ENCODE data around the gene AHNAK2. TPM values are rescaled to one million over a fixed set of nuclear protein-coding genes. Genes with fewer than 3 reads are reported as not detected.

The AHNAK2 gene
- total and polyA plus RNA-seq, 9 of the 15 experiments (the other 6 are each of a cell fraction or from before 2014, with no cell fraction given), result 0.04 to 0.09 (median 0.04) TPM; not detected in 6

GRCh38 chr14:105019861-105020814 is 42.0 kb upstream of the AHNAK2 start (continued):
- TF ChIP-seq MAX (CRISPR knock-in tag; IDR thresholded peaks at IDR 0.05) (no peak), PRPF4 (IDR thresholded peaks at IDR 0.05; ENCODE audit: insufficient read depth, low read depth, low read length, poor library complexity, severe bottlenecking) (no peak), TEAD1 (CRISPR knock-in tag; IDR thresholded peaks at IDR 0.05) (no peak), ARID1B (IDR thresholded peaks at IDR 0.05) (no peak), KDM1A (IDR thresholded peaks at IDR 0.05) (no peak), KHSRP (IDR thresholded peaks at IDR 0.05) (no peak), TCF7L2 (IDR thresholded peaks at IDR 0.05; ENCODE audit: low read depth, low read length) (no peak), SMC3 (conservative IDR thresholded peaks at IDR 0.05; ENCODE audit: insufficient read depth, low read depth, low read length) (no peak), SRSF1 (IDR thresholded peaks at IDR 0.05; ENCODE audit: low read depth, low read length) (no peak), NR2C2 (CRISPR knock-in tag; IDR thresholded peaks at IDR 0.05) (no peak), NR2C2 (tag; IDR thresholded peaks at IDR 0.05) (peak; percentile 12), KLF10 (CRISPR knock-in tag; IDR thresholded peaks at IDR 0.05) (no peak), RBM15 (IDR thresholded peaks at IDR 0.05; ENCODE audit: insufficient read depth, low read length) (no peak), TARDBP (IDR thresholded peaks at IDR 0.05) (no peak), ZFP1 (CRISPR knock-in tag; IDR thresholded peaks at IDR 0.05) (no peak), HINFP (tag; conservative IDR thresholded peaks at IDR 0.05; ENCODE audit: low read depth) (no peak), POLR2A (conservative IDR thresholded peaks at IDR 0.05) (no peak), FOXJ3 (CRISPR knock-in tag; IDR thresholded peaks at IDR 0.05) (no peak), HEY1 (CRISPR knock-in tag; IDR thresholded peaks at IDR 0.05; ENCODE audit: borderline replicate concordance) (no peak), ZNF609 (CRISPR knock-in tag; IDR thresholded peaks at IDR 0.05; ENCODE audit: borderline replicate concordance) (no peak), RFX5 (IDR thresholded peaks at IDR 0.05; ENCODE audit: low read depth, low read length) (no peak), HNRNPL (IDR thresholded peaks at IDR 0.05; ENCODE audit: low read depth, low read length) (no peak), ZNF232 (CRISPR knock-in tag; IDR thresholded peaks at IDR 0.05) (no peak), MED1 (CRISPR knock-in tag; IDR thresholded peaks at IDR 0.05; ENCODE audit: borderline replicate concordance) (no peak)

All from K562 (cell line).